ENCODE measurements around the gene PILRB.
A peak's percentile ranks its signal among the peaks of the same experiment; 100 is the strongest.

The PILRB gene

GRCh38 chr7:100396421-100396982 lies 38.6 kb downstream of the PILRB start:
- Histone ChIP-seq H3K36me3 (ENCODE audit: control insufficient read depth, low read length) (no peaks in the 10 kb centered on the region), H3K4me2 (ENCODE audit: low read length) (peak overlapping the region; percentile 68), H3K27me3 (ENCODE audit: control insufficient read depth, low read length) (no peaks in the 10 kb centered on the region), H3F3A (ENCODE audit: control insufficient read depth, insufficient read depth) (peaks cover 11% of the 10 kb centered on the region), H4K20me1 (ENCODE audit: control insufficient read depth, insufficient read depth, low read depth, low read length) (no peaks in the 10 kb centered on the region), H3K79me2 (ENCODE audit: control insufficient read depth, low read length) (no peaks in the 10 kb centered on the region), H3K9me2 (replicated peaks; ENCODE audit: control insufficient read depth, low read length) (no peaks in the 10 kb centered on the region), H3K27ac (ENCODE audit: low read depth, low read length) (peak overlapping the region; percentile 57), H3K4me3 (ENCODE audit: low read length) (peak overlapping the region; percentile 48), H3K4me1 (ENCODE audit: control insufficient read depth, low read length) (peaks cover 62% of the 10 kb centered on the region), H3K9me3 (ENCODE audit: control insufficient read depth, insufficient read depth, low read length) (no peaks in the 10 kb centered on the region)
- TF ChIP-seq CTCF (IDR thresholded peaks at IDR 0.05; ENCODE audit: low read depth, low read length, poor library complexity, severe bottlenecking) (no peak), EZH2phosphoT487 (IDR thresholded peaks at IDR 0.05; ENCODE audit: borderline replicate concordance, low read length) (no peak)

GRCh38 chr7:100397315-100398081 lies 39.6 kb downstream of the PILRB start:
- peak overlapping the region; percentile 48 for H3K4me3 ChIP-seq (ENCODE audit: low read length)
- peak overlapping the region; percentile 57 for H3K27ac ChIP-seq (ENCODE audit: low read depth, low read length)
- no peaks in the 10 kb centered on the region for H3K36me3 ChIP-seq (ENCODE audit: control insufficient read depth, low read length)
- H3K4me2 ChIP-seq (ENCODE audit: low read length) = peak overlapping the region; percentile 68
- H3K9me2 ChIP-seq (replicated peaks; ENCODE audit: control insufficient read depth, low read length) = no peaks in the 10 kb centered on the region
- no peaks in the 10 kb centered on the region for H4K20me1 ChIP-seq (ENCODE audit: control insufficient read depth, insufficient read depth, low read depth, low read length)
- no peaks in the 10 kb centered on the region for H3K9me3 ChIP-seq (ENCODE audit: control insufficient read depth, insufficient read depth, low read length)
- H3K4me1 ChIP-seq (ENCODE audit: control insufficient read depth, low read length) = peaks cover 57% of the 10 kb centered on the region
- no peak for TF ChIP-seq EZH2phosphoT487 (IDR thresholded peaks at IDR 0.05; ENCODE audit: borderline replicate concordance, low read length)
- no peak for TF ChIP-seq CTCF (IDR thresholded peaks at IDR 0.05; ENCODE audit: low read depth, low read length, poor library complexity, severe bottlenecking)
- H3K79me2 ChIP-seq (ENCODE audit: control insufficient read depth, low read length) = no peaks in the 10 kb centered on the region
- peaks cover 11% of the 10 kb centered on the region for H3F3A ChIP-seq (ENCODE audit: control insufficient read depth, insufficient read depth)
- no peaks in the 10 kb centered on the region for H3K27me3 ChIP-seq (ENCODE audit: control insufficient read depth, low read length)

GRCh38 chr7:100398239-100398638 lies 40.3 kb downstream of the PILRB start:
- no peaks in the 10 kb centered on the region for H3K9me2 ChIP-seq (replicated peaks; ENCODE audit: control insufficient read depth, low read length)
- no peak overlapping the region for H3K27ac ChIP-seq (ENCODE audit: low read depth, low read length)
- H3K9me3 ChIP-seq (ENCODE audit: control insufficient read depth, insufficient read depth, low read length) = no peaks in the 10 kb centered on the region
- no peak overlapping the region for H3K4me3 ChIP-seq (ENCODE audit: low read length)
- no peak overlapping the region for H3K4me2 ChIP-seq (ENCODE audit: low read length)
- peaks cover 50% of the 10 kb centered on the region for H3K4me1 ChIP-seq (ENCODE audit: control insufficient read depth, low read length)
- peaks cover 11% of the 10 kb centered on the region for H3F3A ChIP-seq (ENCODE audit: control insufficient read depth, insufficient read depth)
- H3K27me3 ChIP-seq (ENCODE audit: control insufficient read depth, low read length) = no peaks in the 10 kb centered on the region
- no peaks in the 10 kb centered on the region for H3K36me3 ChIP-seq (ENCODE audit: control insufficient read depth, low read length)
- no peak for TF ChIP-seq EZH2phosphoT487 (IDR thresholded peaks at IDR 0.05; ENCODE audit: borderline replicate concordance, low read length)
- no peak for TF ChIP-seq CTCF (IDR thresholded peaks at IDR 0.05; ENCODE audit: low read depth, low read length, poor library complexity, severe bottlenecking)
- H3K79me2 ChIP-seq (ENCODE audit: control insufficient read depth, low read length) = no peaks in the 10 kb centered on the region
- no peaks in the 10 kb centered on the region for H4K20me1 ChIP-seq (ENCODE audit: control insufficient read depth, insufficient read depth, low read depth, low read length)
